H9 (cell line): ENCODE data around the gene EML4. TPM values are rescaled to one million over a fixed set of nuclear protein-coding genes. Genes with fewer than 3 reads are reported as not detected.

Source experiments
- DNase-seq: peaks from one replicate; pipeline ENCODE4 v3.0.0-alpha.2; 2017
- H2AFZ ChIP-seq: one replicate; pipeline ENCODE4 v1.6.1; 2013; ENCODE audit warnings: mild to moderate bottlenecking, low read length, control low read depth, moderate library complexity
- H2AK5ac ChIP-seq: 2 replicates; pipeline ENCODE4 v1.6.1; 2013; ENCODE audit warnings: low read length, control low read depth, mixed read lengths; ENCODE audit not compliant: insufficient read length
- H2BK120ac ChIP-seq: one replicate; pipeline ENCODE4 v1.6.1; 2013; ENCODE audit warnings: low read depth, mild to moderate bottlenecking, low read length, control low read depth, inconsistent platforms; ENCODE audit not compliant: poor library complexity, severe bottlenecking
- H2BK12ac ChIP-seq: 2 replicates; pipeline ENCODE4 v1.6.1; 2013; ENCODE audit warnings: low read length, control low read depth, mixed read lengths, low read depth; ENCODE audit not compliant: insufficient read length
- H2BK15ac ChIP-seq: 2 replicates; pipeline ENCODE4 v1.6.1; 2013; ENCODE audit warnings: low read depth, low read length, control low read depth
- H2BK20ac ChIP-seq: one replicate; pipeline ENCODE4 v1.6.1; 2013; ENCODE audit warnings: low read depth, mild to moderate bottlenecking, low read length, control low read depth, inconsistent platforms; ENCODE audit not compliant: poor library complexity, severe bottlenecking
- H2BK5ac ChIP-seq: 2 replicates; pipeline ENCODE4 v1.6.1; 2013; ENCODE audit warnings: low read length, control low read depth, mixed read lengths; ENCODE audit not compliant: insufficient read length
- H3K14ac ChIP-seq: 2 replicates; pipeline ENCODE4 v1.6.1; 2013; ENCODE audit warnings: low read length, control low read depth; ENCODE audit not compliant: insufficient read depth
- H3K18ac ChIP-seq: 2 replicates; pipeline ENCODE4 v1.6.1; 2013; ENCODE audit warnings: low read depth, mild to moderate bottlenecking, mixed read lengths, low read length, control low read depth; ENCODE audit not compliant: insufficient read length
- H3K23ac ChIP-seq: 2 replicates; pipeline ENCODE4 v1.6.1; 2013; ENCODE audit warnings: low read length, control low read depth, mixed read lengths, low read depth; ENCODE audit not compliant: insufficient read length
- H3K23me2 ChIP-seq: 2 replicates; pipeline ENCODE4 v1.6.1; 2013; ENCODE audit warnings: low read depth, mild to moderate bottlenecking, mixed read lengths, low read length, control low read depth; ENCODE audit not compliant: insufficient read length, poor library complexity, severe bottlenecking
- H3K27ac ChIP-seq: 2 replicates; pipeline ENCODE4 v1.5.1; 2013; ENCODE audit warnings: low read length, control low read depth, mixed read lengths, low read depth; ENCODE audit not compliant: insufficient read length
- H3K27me3 ChIP-seq: 2 replicates; pipeline ENCODE4 v1.6.1; 2013; ENCODE audit warnings: low read length, control low read depth, inconsistent platforms; ENCODE audit not compliant: insufficient read depth
- H3K4ac ChIP-seq: 2 replicates; pipeline ENCODE4 v1.6.1; 2013; ENCODE audit warnings: low read depth, mild to moderate bottlenecking, control low read depth, inconsistent platforms, low read length, moderate library complexity
- H3K4me1 ChIP-seq: 2 replicates; pipeline ENCODE4 v1.6.1; 2013; ENCODE audit warnings: low read length, control low read depth, inconsistent platforms; ENCODE audit not compliant: insufficient read depth
- H3K4me2 ChIP-seq: 2 replicates; pipeline ENCODE4 v1.6.1; 2013; ENCODE audit warnings: low read length, control low read depth, mixed read lengths; ENCODE audit not compliant: insufficient read length, insufficient read depth
- H3K56ac ChIP-seq: 2 replicates; pipeline ENCODE4 v1.6.1; 2013; ENCODE audit warnings: low read depth, mild to moderate bottlenecking, mixed read lengths, low read length, control low read depth; ENCODE audit not compliant: insufficient read length
- H3K79me1 ChIP-seq: 2 replicates; pipeline ENCODE4 v1.6.1; 2013; ENCODE audit warnings: low read depth, mild to moderate bottlenecking, moderate library complexity, low read length, control low read depth, inconsistent platforms; ENCODE audit not compliant: insufficient read depth, poor library complexity, severe bottlenecking
- H3K79me2 ChIP-seq: 2 replicates; pipeline ENCODE4 v1.6.1; 2013; ENCODE audit warnings: low read length, control low read depth, inconsistent platforms; ENCODE audit not compliant: insufficient read depth
- H3K9ac ChIP-seq: 2 replicates; pipeline ENCODE4 v1.6.1; 2013; ENCODE audit warnings: low read length, control low read depth, mixed read lengths; ENCODE audit not compliant: insufficient read length; ENCODE audit errors: extremely low read depth
- H3K9me3 ChIP-seq: one replicate; pipeline ENCODE4 v1.6.1; 2013; ENCODE audit warnings: low read depth, low read length, inconsistent platforms; ENCODE audit not compliant: control insufficient read depth
- H3T11ph ChIP-seq: one replicate; pipeline ENCODE4 v1.6.1; 2013; ENCODE audit warnings: mild to moderate bottlenecking, low read length, control low read depth, inconsistent platforms
- H4K20me1 ChIP-seq: one replicate; pipeline ENCODE4 v1.6.1; 2013; ENCODE audit not compliant: control insufficient read depth, insufficient read length, insufficient read depth
- H4K5ac ChIP-seq: 2 replicates; pipeline ENCODE4 v1.6.1; 2013; ENCODE audit warnings: low read depth, mild to moderate bottlenecking, mixed read lengths, low read length, control low read depth; ENCODE audit not compliant: insufficient read length
- H4K8ac ChIP-seq: replicated peaks from 2 replicates; pipeline ENCODE4 v1.6.1; 2013; ENCODE audit warnings: low read length, control low read depth, mixed read lengths, low read depth; ENCODE audit not compliant: insufficient read length
- H4K91ac ChIP-seq: 2 replicates; pipeline ENCODE4 v1.6.1; 2013; ENCODE audit warnings: low read depth, mild to moderate bottlenecking, moderate library complexity, mixed read lengths, low read length, control low read depth; ENCODE audit not compliant: insufficient read length
- H3K27ac Mint-ChIP-seq, 3 experiments: 2 replicates in 2 of 3; 3 replicates in 1 of 3; pipeline ENCODE4 v1.8.0; 2020 to 2021; ENCODE audit warnings: mixed read lengths in 3 of 3, mild to moderate bottlenecking in 1 of 3, moderate library complexity in 1 of 3
- H3K27me3 Mint-ChIP-seq: 2 replicates; pipeline ENCODE4 v1.8.0; 2021; ENCODE audit warnings: low read depth, mild to moderate bottlenecking, moderate library complexity, mixed read lengths
- H3K36me3 Mint-ChIP-seq, 3 experiments: 2 replicates in 2 of 3; 3 replicates in 1 of 3; pipeline ENCODE4 v1.8.0; 2020 to 2021; ENCODE audit warnings: low read depth in 3 of 3, mixed read lengths in 3 of 3; ENCODE audit not compliant: insufficient read depth in 1 of 3
- H3K4me1 Mint-ChIP-seq, 2 experiments: 2 replicates each; pipeline ENCODE4 v1.8.0; 2020; ENCODE audit warnings: mixed read lengths in 2 of 2
- H3K4me3 Mint-ChIP-seq, 2 experiments: 2 replicates in 1 of 2; 3 replicates in 1 of 2; pipeline ENCODE4 v1.8.0; 2020 to 2021; ENCODE audit warnings: mild to moderate bottlenecking in 2 of 2, mixed read lengths in 2 of 2, moderate library complexity in 1 of 2
- H3K9me3 Mint-ChIP-seq, 2 experiments: 2 replicates in 1 of 2; 3 replicates in 1 of 2; pipeline ENCODE4 v1.8.0; 2020; ENCODE audit warnings: mild to moderate bottlenecking in 2 of 2, mixed read lengths in 2 of 2, moderate library complexity in 1 of 2
- CTCF ChIP-seq: fragments of 200-600 bp; sonication (generic); conservative IDR thresholded peaks from 3 replicates; pipeline ENCODE4 v1.8.0; 2021; ENCODE audit warnings: antibody characterized with exemption, mild to moderate bottlenecking
- WGBS: extraction: QIAGEN DNeasy Blood & Tissue Kit; methylation state at CpG from one replicate; pipeline ENCODE4 v1.1.7; 2013; ENCODE audit warnings: missing lambda C conversion rate, low lambda C conversion rate, mixed read lengths; ENCODE audit not compliant: insufficient read length; ENCODE audit errors: extremely low coverage; 5-methylcytosine and 5-hydroxymethylcytosine counted together
- total RNA-seq: library from RNA; stranded (reverse); gene quantifications from 2 replicates; pipeline ENCODE4 v1.2.1, GENCODE V29; 2021

The EML4 gene
- total RNA-seq, 1 experiment from 2014 or later: 68.6 TPM

DNA sequence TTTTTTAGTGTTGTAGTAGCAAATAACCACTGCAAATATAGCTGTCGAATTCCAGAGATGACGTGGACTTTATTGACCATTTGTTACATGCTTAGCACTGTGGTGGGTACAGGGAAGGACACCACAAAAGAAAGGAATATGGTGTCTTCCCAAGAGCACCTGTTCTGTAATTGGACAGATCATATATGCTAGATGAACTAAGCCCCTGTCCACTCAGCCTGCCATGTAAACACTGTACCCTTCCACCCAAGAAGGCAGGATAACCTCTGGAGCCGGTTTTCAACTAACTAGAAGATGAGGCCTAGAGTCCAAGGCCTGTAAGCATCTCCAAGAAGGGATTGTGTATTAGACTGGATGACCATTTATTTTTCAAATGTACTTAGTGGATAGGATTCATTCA is 147.8 kb downstream of the EML4 start:
- Histone ChIP-seq H4K20me1 (no peaks in the 10 kb centered on the region), H3K9ac (no peak overlapping the region), H2BK12ac (no peak overlapping the region), H3K27ac (no peak overlapping the region), H4K8ac (no peak overlapping the region), H2BK5ac (no peak overlapping the region), H2AK5ac (no peak overlapping the region), H3K4ac (no peak overlapping the region), H3K4me2 (no peak overlapping the region), H3K18ac (no peak overlapping the region), H3K23me2 (no peaks in the 10 kb centered on the region), H2BK20ac (no peak overlapping the region), H4K91ac (no peak overlapping the region), H3K56ac (no peak overlapping the region), H2BK15ac (no peak overlapping the region), H3T11ph (no peak overlapping the region), H4K5ac (no peak overlapping the region), H3K27me3 (no peaks in the 10 kb centered on the region), H3K79me2 (no peaks in the 10 kb centered on the region), H3K14ac (no peak overlapping the region), H3K9me3 (no peaks in the 10 kb centered on the region), H3K4me1 (no peaks in the 10 kb centered on the region), H3K79me1 (no peaks in the 10 kb centered on the region), H3K23ac (no peak overlapping the region), H2BK120ac (no peak overlapping the region), H2AFZ (no peak overlapping the region)
- no peak for DNase-seq
- TF ChIP-seq CTCF: no peak
- no peaks in the 10 kb centered on the region for H3K9me3 Mint-ChIP-seq
- H3K4me1 Mint-ChIP-seq: no peaks in the 10 kb centered on the region
- H3K27ac Mint-ChIP-seq: no peak overlapping the region
- WGBS: no CpG with 5 or more reads among the region's 3 CpGs
- no peaks in the 10 kb centered on the region for H3K27me3 Mint-ChIP-seq
- no peak overlapping the region for H3K4me3 Mint-ChIP-seq
- H3K36me3 Mint-ChIP-seq: peaks cover 17 to 29% (median 20%) of the 10 kb centered on the region in 3 experiments; a peak in 6 of 7 replicates
